Testis (tissue), 2 donors: Measurements from ENCODE around the gene SRSF1.

Source experiments
- CTCF ChIP-seq, 3 experiments: fragments of 450-650 bp in 2 of 3; fragments of 200-600 bp in 1 of 3; sonication (generic) in 1 of 3; IDR thresholded peaks; one replicate each; pipeline ENCODE4 v1.5.1; 2016 to 2019; ENCODE audit warnings: antibody characterized with exemption in 3 of 3, mild to moderate bottlenecking in 2 of 3, moderate library complexity in 1 of 3
- POLR2A ChIP-seq: fragments of 450-650 bp; IDR thresholded peaks from one replicate; pipeline ENCODE4 v1.6.1; 2017; ENCODE audit warnings: antibody characterized with exemption, mild to moderate bottlenecking, moderate library complexity

- TF ChIP-seq CTCF (IDR thresholded peaks at IDR 0.05): no peak
- TF ChIP-seq POLR2A: no peak
Measured at GRCh38 chr17:57993471-57994365, 13.3 kb downstream of the SRSF1 start.
